SU-DHL-6 (cell line): ENCODE results near the gene HAPLN2.

ENCODE experiments used
- CTCF ChIP-seq: fragments of 200-600 bp; sonication (generic); IDR thresholded peaks from one replicate; pipeline ENCODE4 v1.5.1; 2017; ENCODE audit warnings: antibody characterized with exemption, mild to moderate bottlenecking, low read length, moderate library complexity; ENCODE audit not compliant: insufficient read depth, poor library complexity, severe bottlenecking
- EZH2phosphoT487 ChIP-seq: fragments of 200-600 bp; sonication (generic), shearing (Covaris generic); conservative IDR thresholded peaks from 2 replicates; pipeline ENCODE4 v1.6.1; 2018; ENCODE audit warnings: mild to moderate bottlenecking, antibody characterized with exemption, low read length, moderate library complexity, mixed read lengths

- TF ChIP-seq EZH2phosphoT487 (no peak), CTCF (no peak)
Measured at GRCh38 chr1:156622581-156623297, 3.5 kb downstream of the HAPLN2 start.
